GM10266 (cell line): ENCODE data around the gene SLC25A21.

Source experiments
- DNase-seq: peaks from one replicate; pipeline ENCODE4 v3.0.0; 2012; ENCODE audit errors: extremely low spot score
- CTCF ChIP-seq: IDR thresholded peaks from 2 replicates; pipeline ENCODE4 v1.5.1; 2012; ENCODE audit warnings: mild to moderate bottlenecking, low read depth; ENCODE audit not compliant: control insufficient read depth, insufficient read depth; ENCODE audit errors: missing control alignments

Gene SLC25A21

GRCh38 chr14:36950812-36951211 lies 221.6 kb downstream of the SLC25A21 start:
- no peak for DNase-seq
- TF ChIP-seq CTCF: no peak

- no peak for TF ChIP-seq CTCF
- no peak for DNase-seq
Observed at GRCh38 chr14:36949371-36949770, 223.0 kb downstream of the SLC25A21 start.

GRCh38 chr14:36948157-36948859 lies 224.1 kb downstream of the SLC25A21 start:
- TF ChIP-seq CTCF: no peak
- DNase-seq: no peak

- no peak for DNase-seq
- no peak for TF ChIP-seq CTCF
Observed at GRCh38 chr14:36947362-36947761, 225.0 kb downstream of the SLC25A21 start.

- DNase-seq: no peak
- no peak for TF ChIP-seq CTCF
Observed at GRCh38 chr14:36946872-36947271, 225.5 kb downstream of the SLC25A21 start.

- no peak for TF ChIP-seq CTCF
- no peak for DNase-seq
Observed at GRCh38 chr14:36944307-36945010, 227.9 kb downstream of the SLC25A21 start.
